Endothelial cell of umbilical vein (primary cell): ENCODE results near the gene FAM168B. TPM values are rescaled to one million over a fixed set of nuclear protein-coding genes. Genes with fewer than 3 reads are reported as not detected.

Experiments
- BruUV-seq: library from RNA; stranded (reverse); fragments of 400-500 nt; replicated peaks from 2 replicates; lab custom pipeline; 2021; lab: Mats Ljungman, UMichigan
- CTCF ChIA-PET: fragments of 300-600, 350-600 bp; sonication (Branson Sonifier 250); formaldehyde crosslinking; loops from one replicate; lab custom pipeline; 2021; ENCODE audit warnings: antibody characterized with exemption, inconsistent platforms; lab: Charles Lee
- POLR2A ChIA-PET: fragments of 300-600, 350-600 bp; sonication (Branson Sonifier 250); formaldehyde crosslinking; loops from one replicate; lab custom pipeline; 2021; ENCODE audit warnings: antibody characterized with exemption, inconsistent platforms; lab: Charles Lee
- DNase-seq: peaks from one replicate; pipeline ENCODE4 v3.0.0-alpha.2; 2011; ENCODE audit warnings: low read depth, low spot score
- FAIRE-seq: peaks from 2 replicates; lab custom pipeline; 2011; peaks lifted over from hg19 to GRCh38; lab: Jason Lieb, UNC
- H2AFZ ChIP-seq: 2 replicates; pipeline ENCODE4 v1.6.0; 2012; ENCODE audit warnings: low read depth, low read length, control low read depth, inconsistent platforms
- H3K27ac ChIP-seq: 2 replicates; pipeline ENCODE4 v1.5.1; 2011; ENCODE audit warnings: low read depth, mild to moderate bottlenecking, control low read depth, low read length, moderate library complexity; ENCODE audit not compliant: insufficient read depth
- H3K27me3 ChIP-seq, 2 experiments: 2 replicates each; pipeline versions ENCODE4 v1.6.0 to v1.6.1; 2011; ENCODE audit warnings: low read length in 2 of 2, mixed read lengths in 1 of 2; ENCODE audit not compliant: control insufficient read depth in 2 of 2, insufficient read depth in 2 of 2
- H3K36me3 ChIP-seq, 2 experiments: 2 replicates in 1 of 2; 3 replicates in 1 of 2; pipeline ENCODE4 v1.5.1; 2011; ENCODE audit warnings: low read length in 2 of 2, mild to moderate bottlenecking in 1 of 2, moderate library complexity in 1 of 2; ENCODE audit not compliant: control insufficient read depth in 2 of 2, insufficient read depth in 2 of 2; ENCODE audit errors: extremely low read depth in 1 of 2
- H3K4me1 ChIP-seq: 3 replicates; pipeline ENCODE4 v1.5.1; 2011; ENCODE audit warnings: mild to moderate bottlenecking, low read length; ENCODE audit not compliant: control insufficient read depth, insufficient read depth; ENCODE audit errors: extremely low read depth
- H3K4me2 ChIP-seq: 2 replicates; pipeline ENCODE4 v1.6.1; 2011; ENCODE audit warnings: low read length, control low read depth, mixed read lengths; ENCODE audit not compliant: insufficient read depth
- H3K4me3 ChIP-seq, 3 experiments: fragments of 200-600 bp in 1 of 3; sonication (generic), shearing (Covaris generic) in 1 of 3; replicated peaks in 1 of 3; 2 replicates each; pipeline ENCODE4 v1.5.1; 2011 to 2016; ENCODE audit warnings: control low read depth in 3 of 3, low read length in 3 of 3, mild to moderate bottlenecking in 2 of 3, inconsistent platforms in 1 of 3, low read depth in 1 of 3, moderate library complexity in 1 of 3; ENCODE audit not compliant: insufficient read depth in 1 of 3
- H3K79me2 ChIP-seq: 2 replicates; pipeline ENCODE4 v1.6.0; 2012; ENCODE audit warnings: low read length, inconsistent platforms; ENCODE audit not compliant: control insufficient read depth, insufficient read depth
- H3K9ac ChIP-seq: replicated peaks from 2 replicates; pipeline ENCODE3; 2011; ENCODE audit warnings: low read length, control low read depth; ENCODE audit not compliant: insufficient read depth; ENCODE audit errors: extremely low read depth
- H3K9me1 ChIP-seq: replicated peaks from 3 replicates; pipeline ENCODE4 v1.6.0; 2011; ENCODE audit warnings: mild to moderate bottlenecking, low read length; ENCODE audit not compliant: control insufficient read depth, insufficient read depth; ENCODE audit errors: extremely low read depth
- H3K9me3 ChIP-seq: replicated peaks from 2 replicates; pipeline ENCODE4 v1.5.1; 2012; ENCODE audit warnings: low read length, inconsistent platforms; ENCODE audit not compliant: control insufficient read depth, insufficient read depth
- H4K20me1 ChIP-seq: replicated peaks from 2 replicates; pipeline ENCODE3; 2011; ENCODE audit warnings: mild to moderate bottlenecking, low read length; ENCODE audit not compliant: control insufficient read depth, insufficient read depth; ENCODE audit errors: extremely low read depth
- CTCF ChIP-seq, 2 donors: IDR thresholded peaks; 1 replicate in 1 of 2; 2 replicates in 1 of 2; pipeline ENCODE4 v1.5.1; 2011; ENCODE audit warnings: low read length in 2 of 2, mild to moderate bottlenecking in 2 of 2, moderate library complexity in 2 of 2, control low read depth in 1 of 2, inconsistent platforms in 1 of 2, low read depth in 1 of 2; ENCODE audit not compliant: insufficient read depth in 1 of 2; ENCODE audit errors: extremely low read depth in 1 of 2
- MYC ChIP-seq: IDR thresholded peaks from one replicate; pipeline ENCODE4 v1.6.1; 2011; ENCODE audit warnings: mild to moderate bottlenecking, low read depth, low read length
- dilution Hi-C: fragments of 300-500 bp; cut with MboI; formaldehyde crosslinking; loops from one replicate; pipeline ENCODE4 v1.15.0; 2019; ENCODE audit warnings: low sequenced_read_pairs; ENCODE audit not compliant: extremely low pct_ligation_motif_present
- intact Hi-C: fragments of 100-400 bp; cut with micrococcal nuclease; formaldehyde crosslinking; loops from one replicate; pipeline ENCODE4 v1.10.0; 2022
- polyA plus RNA-seq, 4 experiments: library from polyadenylated mRNA; depleted of rRNA in 3 of 4; stranded (reverse) in 3 of 4; unstranded in 1 of 4; fragments of >200 nt; gene quantifications; 2 replicates each; pipeline versions ENCODE4 v1.2.1 to v1.2.3, GENCODE V29; 2011 to 2012; ENCODE audit warnings: missing spikeins in 1 of 4
- total RNA-seq: library from RNA; stranded (reverse); gene quantifications from 2 replicates; pipeline ENCODE4 v1.2.3, GENCODE V29; 2021

The FAM168B gene
- total and polyA plus RNA-seq, 2 donors (not counting 3 experiments of a cell fraction or from before 2014, with no cell fraction given), result 109 to 183 TPM

- Histone ChIP-seq H3K36me3 (peaks cover 0 to 3% of the 10 kb centered on the region in 2 experiments), H3K4me3 (no peak overlapping the region), H2AFZ (no peak overlapping the region), H3K27ac (no peak overlapping the region), H3K4me2 (no peak overlapping the region), H3K9me1 (no peaks in the 10 kb centered on the region), H3K79me2 (no peaks in the 10 kb centered on the region), H3K9ac (no peak overlapping the region), H3K9me3 (no peaks in the 10 kb centered on the region), H3K27me3 (peaks cover 19 to 32% of the 10 kb centered on the region in 2 experiments), H3K4me1 (no peaks in the 10 kb centered on the region), H4K20me1 (no peaks in the 10 kb centered on the region)
- dilution Hi-C loops, result no loop called here
- no peak for TF ChIP-seq CTCF (IDR thresholded peaks at IDR 0.05; ENCODE audit: extremely low read depth in 1 of 2, insufficient read depth in 1 of 2, low read depth in 1 of 2, low read length in 2 of 2)
- DNase-seq, result no peak
- CTCF ChIA-PET, result interaction anchor here (1.2 to 1.4 kb wide), 2 partner anchors 10 to 245 kb away, joined by 3 read pairs; no protein-coding TSS in a partner anchor
- POLR2A ChIA-PET, result no interaction called here
- intact Hi-C loops, result loop anchor here (10.0 kb wide), 1 partner anchor 247 kb away; no protein-coding TSS in a partner anchor
- FAIRE-seq, result no peak
- BruUV-seq, result no TSS peak
Observed at GRCh38 chr2:131042148-131042775, 51.0 kb downstream of the FAM168B start.

- no peaks in the 10 kb centered on the region for H3K79me2 ChIP-seq
- POLR2A ChIA-PET, result no interaction called here
- H3K36me3 ChIP-seq, result no peaks in the 10 kb centered on the region
- H4K20me1 ChIP-seq, result no peaks in the 10 kb centered on the region
- dilution Hi-C loops, result no loop called here
- H3K4me2 ChIP-seq, result no peak overlapping the region
- H3K9ac ChIP-seq, result no peak overlapping the region
- H3K4me1 ChIP-seq, result no peaks in the 10 kb centered on the region
- H3K4me3 ChIP-seq, result no peak overlapping the region
- intact Hi-C loops, result loop anchor here (10.0 kb wide), 1 partner anchor 247 kb away; no protein-coding TSS in a partner anchor
- H3K9me3 ChIP-seq, result no peaks in the 10 kb centered on the region
- no peak overlapping the region for H2AFZ ChIP-seq
- TF ChIP-seq MYC (no peak), CTCF (IDR thresholded peaks at IDR 0.05; ENCODE audit: extremely low read depth in 1 of 2, insufficient read depth in 1 of 2, low read depth in 1 of 2, low read length in 2 of 2) (no peak)
- FAIRE-seq (no peak), DNase-seq (no peak)
- CTCF ChIA-PET, result interaction anchor here (1.2 to 1.5 kb wide), 3 partner anchors 9 to 244 kb away, joined by 3 read pairs; no protein-coding TSS in a partner anchor
- no peaks in the 10 kb centered on the region for H3K9me1 ChIP-seq
- H3K27me3 ChIP-seq, result peaks cover 25 to 36% of the 10 kb centered on the region in 2 experiments
- no peak overlapping the region for H3K27ac ChIP-seq
- no TSS peak for BruUV-seq
Observed at GRCh38 chr2:131041402-131042147, 51.7 kb downstream of the FAM168B start.
